GM19099 (cell line): Measurements from ENCODE around the gene FAM184B.

Experiments used
- POLR2A ChIP-seq: IDR thresholded peaks from 3 replicates; pipeline ENCODE4 v1.6.1; 2011; ENCODE audit warnings: low read depth; ENCODE audit not compliant: insufficient read length; ENCODE audit errors: extremely low read depth

Gene FAM184B

DNA sequence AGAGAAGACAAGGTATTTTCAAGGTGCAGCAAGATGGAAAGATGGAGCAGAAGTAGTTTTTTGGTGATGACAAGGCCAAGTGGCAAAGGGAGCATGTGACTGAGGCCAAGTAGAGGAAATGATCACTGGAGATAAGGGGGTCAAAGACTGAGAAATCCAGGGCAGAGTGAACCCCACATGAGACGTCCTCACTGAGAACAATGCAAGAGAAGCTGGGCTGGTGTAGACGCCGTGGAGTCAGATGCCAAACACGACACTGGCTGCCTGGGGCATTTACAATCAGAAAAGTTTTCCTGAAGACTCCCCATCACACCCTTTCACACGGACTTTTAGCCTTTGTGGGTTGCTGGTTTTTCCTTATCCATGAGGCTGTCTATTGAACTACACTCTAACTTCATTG is 69.3 kb downstream of the FAM184B start:
- no peak for TF ChIP-seq POLR2A

DNA sequence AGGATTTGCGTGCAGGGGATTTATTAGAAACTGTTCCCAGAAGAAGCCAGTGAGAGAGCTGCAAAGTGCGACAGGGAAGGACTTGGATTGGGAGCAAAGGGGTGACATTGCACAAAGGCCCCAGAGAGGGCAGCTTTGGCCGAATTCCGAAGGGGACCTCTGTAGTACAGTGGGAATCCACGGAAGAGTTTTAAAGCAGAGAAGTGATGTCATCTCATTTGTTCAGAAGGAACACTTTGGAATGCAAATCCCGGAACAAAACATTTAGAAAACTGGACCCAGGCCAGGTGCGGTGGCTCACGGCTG is 71.7 kb downstream of the FAM184B start:
- TF ChIP-seq POLR2A = no peak

DNA sequence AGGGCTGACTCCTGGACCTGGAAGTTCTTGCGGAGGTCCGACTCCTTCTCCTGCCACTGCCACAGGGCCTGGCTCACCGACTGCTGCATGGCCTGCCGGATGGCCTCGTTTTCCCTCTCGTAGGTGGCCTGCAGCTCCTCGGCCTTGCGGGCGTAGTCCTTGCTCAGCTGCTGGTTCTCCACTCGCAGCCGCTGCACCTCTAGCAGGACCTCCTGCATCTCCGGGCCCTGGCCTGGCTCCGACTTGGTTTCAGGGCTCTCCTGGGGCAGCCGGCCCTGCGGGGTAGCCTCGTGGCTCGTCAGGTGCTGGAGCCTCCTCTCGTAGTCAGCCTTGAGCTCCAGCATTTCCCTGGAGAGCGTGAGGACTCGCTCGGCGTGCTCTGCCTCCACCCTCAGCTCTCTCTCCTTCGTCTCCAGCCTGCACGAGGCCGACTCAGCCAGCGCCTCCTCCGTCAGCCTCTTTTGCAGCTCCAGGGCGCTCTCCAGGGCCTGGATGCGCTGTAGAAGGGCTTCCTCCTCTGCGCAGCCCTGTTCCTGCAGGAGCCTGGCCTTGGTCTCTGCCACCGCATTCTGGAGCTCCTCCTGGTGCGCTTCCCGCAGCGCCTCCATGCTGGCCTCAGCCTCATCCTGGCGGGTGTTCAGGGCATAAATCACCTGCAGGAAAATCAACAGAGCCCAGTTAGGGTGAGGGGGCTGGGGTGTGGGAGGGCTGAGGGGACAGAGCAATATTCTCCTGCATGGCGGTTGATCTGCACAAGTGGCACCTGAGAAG is 72.2 kb downstream of the FAM184B start:
- no peak for TF ChIP-seq POLR2A

DNA sequence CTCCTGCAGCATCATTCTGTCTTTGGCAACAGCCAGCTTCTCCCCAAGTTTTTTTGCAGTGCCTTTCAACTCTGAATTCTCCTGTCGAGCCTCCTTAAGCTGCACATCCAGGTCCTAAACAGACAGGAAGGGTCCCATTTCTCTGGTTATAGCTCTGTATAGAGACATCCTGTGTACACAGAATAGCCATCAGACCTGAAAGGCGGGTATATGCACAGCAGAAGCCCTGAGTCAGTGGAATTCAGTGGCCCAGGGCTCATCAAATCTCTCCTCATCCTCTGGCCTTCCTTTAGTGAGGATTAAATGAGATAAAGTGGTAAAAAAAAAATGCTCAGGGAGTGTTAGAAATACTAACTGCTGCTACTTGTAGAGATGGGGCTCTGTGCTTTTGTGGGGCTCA is 73.8 kb downstream of the FAM184B start:
- no peak for TF ChIP-seq POLR2A

DNA sequence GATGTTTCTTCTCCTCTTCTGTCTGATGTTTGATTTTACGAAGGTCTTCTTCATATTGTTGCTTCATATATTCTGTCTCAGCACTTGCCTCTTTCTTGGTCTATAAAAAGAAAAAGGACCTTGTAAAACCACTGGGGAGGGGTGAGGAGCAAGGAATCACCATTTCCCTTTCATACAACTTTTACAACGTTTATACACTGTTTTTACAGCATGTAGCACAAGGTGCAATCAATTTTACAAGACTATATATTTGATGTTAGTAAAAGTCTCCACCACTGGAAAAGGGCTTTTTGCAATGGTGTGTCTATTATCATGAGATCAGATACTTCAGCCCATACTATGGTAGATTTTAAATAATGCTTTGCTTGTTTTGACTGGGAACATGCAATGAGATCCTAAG is 76.3 kb downstream of the FAM184B start:
- TF ChIP-seq POLR2A = no peak

DNA sequence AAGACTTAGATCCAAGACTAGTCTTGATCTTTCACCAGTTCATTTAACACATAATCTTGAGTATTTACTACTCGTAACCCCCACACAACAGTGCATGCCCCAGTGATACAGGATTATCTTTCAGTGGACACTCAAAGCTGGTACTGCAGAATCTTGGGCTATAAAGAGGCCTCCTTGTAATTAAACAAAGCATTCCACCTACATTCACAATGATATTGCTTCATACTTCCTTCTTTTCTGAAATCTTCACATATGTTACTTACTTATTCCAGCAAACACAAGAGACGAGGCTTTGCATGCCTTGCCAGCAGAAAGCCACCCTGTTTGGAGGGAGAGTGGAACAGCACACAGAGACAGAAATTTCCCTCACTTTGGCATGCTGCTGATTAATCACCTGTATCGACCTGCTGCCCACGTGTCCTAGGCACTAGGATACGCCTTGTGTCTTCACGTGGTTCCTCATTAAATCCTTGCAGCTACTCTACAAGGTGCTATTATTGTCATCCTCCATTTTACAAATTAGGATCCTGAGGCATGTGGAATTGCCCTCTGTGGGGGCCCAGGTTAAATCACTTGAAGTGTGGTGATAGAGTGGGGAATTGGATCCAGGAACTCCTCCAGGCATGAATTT is 77.3 kb downstream of the FAM184B start:
- no peak for TF ChIP-seq POLR2A

DNA sequence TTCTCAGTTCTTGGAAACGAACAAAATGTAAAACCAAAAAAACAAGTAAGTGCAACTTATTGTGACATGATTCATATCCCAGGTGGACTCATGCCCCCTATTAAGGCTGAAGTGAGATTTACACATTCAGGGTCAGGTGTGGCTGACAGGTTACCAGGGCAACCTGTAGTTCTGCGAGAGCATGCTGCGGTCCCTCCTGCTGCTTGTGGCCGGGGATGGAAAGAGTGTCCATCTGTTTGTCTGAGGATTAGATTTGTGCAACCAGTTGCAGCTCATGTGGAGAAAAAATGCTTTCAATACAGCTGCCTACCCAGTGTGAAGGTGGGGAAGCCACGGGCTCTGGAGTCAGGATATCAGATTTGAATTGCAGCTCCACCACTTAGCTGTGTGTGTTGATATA is 78.8 kb downstream of the FAM184B start:
- no peak for TF ChIP-seq POLR2A

DNA sequence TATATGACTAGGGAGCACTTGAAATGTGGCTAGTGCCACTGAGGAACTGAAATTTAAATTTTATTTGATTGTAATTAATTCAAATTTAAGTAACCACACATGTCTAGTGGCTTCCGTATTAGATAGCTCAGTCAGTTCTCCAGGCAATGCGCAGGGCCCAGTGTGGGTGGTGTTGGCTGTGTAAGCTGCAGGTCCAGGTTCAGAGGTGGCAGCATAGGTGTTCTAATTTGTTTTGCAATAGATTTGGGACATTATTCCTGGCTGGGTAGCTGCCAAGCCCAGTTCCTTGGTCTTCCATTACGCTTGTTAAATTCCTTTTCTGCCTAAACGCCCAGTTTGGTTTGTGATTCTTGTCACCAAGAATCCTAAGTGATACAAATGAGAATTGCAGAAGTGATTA is 79.5 kb downstream of the FAM184B start:
- TF ChIP-seq POLR2A = no peak

DNA sequence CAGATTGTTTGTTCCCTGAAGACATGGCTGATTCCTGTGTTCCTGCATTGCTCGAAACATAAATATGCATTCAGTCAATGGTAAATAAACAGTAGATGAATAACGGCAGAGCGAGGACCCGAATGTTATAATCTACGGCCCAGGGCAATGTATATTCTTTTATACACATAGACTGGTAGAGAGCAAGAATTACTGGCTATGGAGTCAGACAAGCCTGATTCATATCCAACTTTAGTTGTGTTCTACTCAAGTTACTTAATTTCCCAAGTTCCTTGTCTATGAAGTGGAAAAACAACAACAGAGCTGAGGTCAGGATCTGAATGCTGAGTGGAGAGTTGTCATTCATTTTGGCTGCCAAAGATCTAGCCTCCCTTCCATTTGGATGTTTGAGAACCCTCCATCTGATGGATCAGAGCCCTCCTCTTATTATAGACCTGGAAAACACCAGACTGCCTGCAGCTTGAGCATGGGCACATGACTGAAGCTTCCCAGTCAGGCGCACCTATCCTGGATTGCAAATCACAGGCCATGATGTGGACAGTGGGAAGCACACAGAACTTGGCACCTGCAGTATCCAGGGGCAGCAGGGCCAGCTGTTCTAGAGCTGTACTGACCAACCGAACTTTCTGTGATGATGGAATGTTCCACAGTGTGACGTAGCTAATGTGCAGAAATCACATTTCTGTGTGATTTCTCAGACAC is 80.1 kb downstream of the FAM184B start:
- no peak for TF ChIP-seq POLR2A

DNA sequence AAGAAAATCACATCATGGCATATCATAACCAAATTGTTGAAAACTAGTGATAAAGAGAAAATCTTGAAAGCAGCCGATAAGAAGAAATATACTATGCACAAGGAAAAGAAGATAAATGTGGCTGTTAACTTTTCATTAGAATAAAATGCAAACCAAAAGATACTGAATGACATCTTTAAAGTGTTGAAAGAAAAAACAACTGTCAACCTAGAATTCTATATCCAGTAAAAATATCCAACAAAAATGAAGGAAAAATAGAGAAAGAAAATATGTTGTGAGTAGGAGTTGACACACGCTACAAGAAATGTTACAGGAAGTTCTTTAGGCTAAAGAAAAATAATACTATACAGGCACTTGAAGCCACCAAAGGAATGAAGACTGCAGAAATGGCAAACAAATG is 82.0 kb downstream of the FAM184B start:
- no peak for TF ChIP-seq POLR2A

DNA sequence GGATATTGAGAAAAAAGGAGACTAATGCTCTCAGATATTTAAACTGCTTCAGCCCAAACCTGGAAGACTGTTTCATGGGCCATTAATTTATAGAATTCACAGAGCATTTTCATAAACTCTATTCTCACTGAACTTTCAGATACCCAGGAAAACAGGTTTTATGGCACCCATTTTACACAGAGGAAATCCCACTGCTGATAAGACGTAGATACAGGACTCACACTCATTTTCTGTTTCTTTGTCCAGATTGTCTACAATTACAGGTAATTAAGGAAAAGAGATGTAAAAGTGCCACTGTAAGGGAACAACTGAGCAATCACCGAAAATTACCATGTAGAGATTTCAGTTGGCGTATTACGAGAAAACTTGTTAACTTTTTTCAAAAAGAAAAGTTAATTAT is 83.3 kb downstream of the FAM184B start:
- TF ChIP-seq POLR2A = no peak

DNA sequence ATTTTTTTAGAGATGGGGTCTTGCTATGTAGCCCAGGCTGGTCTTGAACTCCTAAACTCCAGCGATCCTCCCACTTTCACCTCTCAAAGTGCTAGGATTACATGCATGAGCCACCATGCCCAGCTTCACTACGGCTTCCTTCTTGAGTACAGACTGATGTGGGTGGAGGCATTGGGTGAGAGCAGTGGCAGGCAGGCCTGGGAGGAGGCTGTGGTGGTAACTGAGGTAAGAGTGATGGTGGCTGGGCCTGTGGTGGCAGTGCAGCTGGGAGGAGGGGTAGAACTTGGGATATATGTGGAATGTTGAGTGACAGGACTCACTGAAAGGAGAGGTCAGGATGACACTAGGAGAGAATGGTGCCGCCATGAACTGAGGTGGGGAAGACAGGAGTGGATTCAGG is 86.1 kb downstream of the FAM184B start:
- no peak for TF ChIP-seq POLR2A

DNA sequence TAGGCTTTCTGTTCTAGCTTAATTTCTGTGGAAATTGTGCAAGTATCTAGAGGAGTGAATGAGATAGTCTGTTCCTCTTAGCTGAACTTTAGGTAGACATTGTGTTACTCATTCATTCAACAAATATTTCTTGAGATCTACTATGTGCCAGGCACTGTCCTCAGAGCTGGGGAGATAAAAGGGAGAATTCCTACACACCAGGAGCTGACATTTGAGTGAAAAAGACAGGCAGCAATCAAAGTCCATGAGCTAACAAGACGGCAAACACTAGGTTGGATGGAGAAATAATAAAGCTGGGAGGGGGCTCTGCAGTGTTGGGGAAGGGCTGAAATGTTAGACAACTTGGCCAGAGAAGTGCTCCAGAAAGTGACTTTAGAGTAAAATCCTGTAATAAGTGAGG is 86.9 kb downstream of the FAM184B start:
- no peak for TF ChIP-seq POLR2A

DNA sequence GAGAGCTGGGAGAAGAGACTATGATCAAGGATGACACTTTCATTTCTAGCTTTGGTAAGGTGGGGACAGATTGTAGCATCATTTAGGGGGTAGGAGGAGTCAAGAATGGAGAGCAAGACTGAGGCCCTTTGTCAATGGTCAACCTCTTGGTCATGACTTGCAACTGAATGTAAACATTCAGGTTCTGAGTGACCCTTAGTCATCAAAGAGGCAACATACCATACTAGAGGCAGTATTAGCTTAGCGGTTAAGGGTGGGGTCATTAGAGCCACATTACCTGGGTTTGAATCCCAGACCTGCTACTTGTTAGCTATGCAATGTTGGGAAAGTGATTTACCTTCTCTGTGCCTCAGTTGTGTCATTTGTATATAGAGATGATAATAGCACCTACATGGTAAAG is 90.5 kb downstream of the FAM184B start:
- TF ChIP-seq POLR2A = no peak

DNA sequence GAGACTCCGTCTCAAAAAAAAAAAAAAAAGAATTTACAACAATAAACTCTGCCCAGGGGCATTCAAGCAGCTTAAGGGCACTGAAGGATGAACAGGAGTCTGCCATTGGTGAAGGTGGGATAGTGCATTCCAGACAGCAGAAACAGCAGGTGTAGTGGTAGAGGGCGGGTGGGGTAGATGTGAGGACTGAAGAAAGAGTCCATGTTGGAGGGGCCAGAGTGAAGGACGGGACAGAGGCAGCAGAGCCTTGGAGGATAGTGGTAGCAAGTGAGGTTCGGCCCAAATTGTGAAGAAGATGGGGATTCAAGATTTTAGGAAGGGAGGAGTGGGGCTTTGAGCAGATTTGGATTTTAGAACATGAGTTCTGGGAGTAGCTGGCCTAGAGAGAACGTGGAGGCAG is 91.3 kb downstream of the FAM184B start:
- no peak for TF ChIP-seq POLR2A

DNA sequence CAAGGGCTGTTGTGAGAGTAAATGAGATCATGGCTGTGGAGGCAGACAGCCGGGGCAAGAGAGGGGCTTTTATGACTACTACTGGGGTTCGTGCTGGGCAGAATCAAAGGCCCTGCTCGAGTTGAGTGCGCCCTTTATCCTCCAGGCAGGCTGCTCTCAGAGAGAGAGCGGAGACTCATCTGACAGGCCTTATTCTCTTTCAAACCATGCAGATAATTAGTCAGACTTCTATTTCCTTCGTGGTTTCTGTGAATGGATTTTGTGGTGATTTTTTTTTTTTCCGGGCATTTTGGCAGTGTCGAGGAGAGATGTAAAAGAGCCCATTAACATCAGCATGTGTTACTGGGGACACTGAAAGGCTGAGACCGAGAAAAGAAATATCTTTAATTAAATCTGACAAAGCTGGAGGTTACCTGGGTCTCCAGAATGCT is 93.4 kb downstream of the FAM184B start:
- TF ChIP-seq POLR2A = no peak

DNA sequence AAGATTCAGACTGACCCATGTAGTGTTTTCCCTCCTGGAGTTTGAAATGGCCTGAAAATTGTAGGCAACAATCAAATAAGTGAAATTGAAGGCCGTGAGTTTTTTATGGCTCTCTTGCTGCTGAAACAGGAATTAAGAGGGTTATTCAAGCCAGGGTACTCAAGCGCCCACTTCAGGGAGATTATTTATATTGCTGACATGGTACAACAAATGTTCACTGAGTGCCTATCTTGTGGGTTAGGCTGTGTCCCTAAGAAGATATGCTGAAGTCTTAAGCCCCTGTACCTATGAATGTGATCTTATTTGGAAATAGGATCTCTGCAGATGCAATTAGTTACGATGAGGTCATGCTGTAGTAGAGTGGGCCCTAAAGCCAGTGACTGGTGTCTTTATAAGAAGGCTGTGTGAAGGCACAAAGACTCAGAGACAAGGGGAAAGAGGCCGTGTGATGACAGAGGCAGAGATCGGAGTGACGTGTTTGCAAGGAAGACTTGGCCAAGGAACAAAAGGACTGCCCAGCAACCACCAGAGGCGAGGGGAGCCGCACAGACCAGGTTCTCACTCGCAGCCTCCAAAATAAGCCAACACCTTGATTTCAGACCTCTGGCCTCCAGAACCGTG is 94.1 kb downstream of the FAM184B start:
- no peak for TF ChIP-seq POLR2A

DNA sequence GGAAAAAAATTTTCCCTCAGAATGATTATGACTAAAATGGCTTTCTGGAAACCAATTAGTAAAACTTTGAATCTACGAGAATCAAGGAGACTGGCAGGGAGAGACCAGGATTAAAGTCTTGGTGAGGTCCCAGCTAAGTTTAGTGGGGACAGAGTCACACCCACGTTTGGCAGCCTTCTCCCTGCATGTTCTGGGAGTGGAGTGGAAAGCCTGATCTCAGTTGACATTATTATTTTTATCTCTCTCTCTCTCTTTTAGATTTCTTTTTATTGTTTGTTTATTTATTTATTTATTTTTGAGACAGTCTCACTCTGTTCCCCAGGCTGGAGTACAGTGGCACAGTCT is 99.2 kb downstream of the FAM184B start:
- TF ChIP-seq POLR2A = no peak
